Anterior cingulate cortex (tissue), 58 donors: ENCODE results near the gene RIN2.
A peak's percentile ranks its signal among the peaks of the same experiment; 100 is the strongest.

Source experiments
- DNase-seq, 58 donors: peaks; one replicate each; lab custom pipeline; 2025; lab: John Stamatoyannopoulos, UW

The RIN2 gene

GRCh38 chr20:19760371-19760721, 2.3 kb downstream of the RIN2 start:
- no peak for DNase-seq

- DNase-seq, result no peak
Measured at GRCh38 chr20:19761326-19761725, 3.3 kb downstream of the RIN2 start.

- no peak for DNase-seq
Measured at GRCh38 chr20:19761841-19762240, 3.8 kb downstream of the RIN2 start.

GRCh38 chr20:19764207-19764606, 6.1 kb downstream of the RIN2 start:
- DNase-seq, result no peak

- no peak for DNase-seq
Measured at GRCh38 chr20:19765266-19765665, 7.2 kb downstream of the RIN2 start.

GRCh38 chr20:19765913-19766312, 7.9 kb downstream of the RIN2 start:
- no peak for DNase-seq

GRCh38 chr20:19767070-19767469, 9.0 kb downstream of the RIN2 start:
- DNase-seq, result no peak

GRCh38 chr20:19768325-19768842, 10.3 kb downstream of the RIN2 start:
- DNase-seq, result no peak

- no peak for DNase-seq
Measured at GRCh38 chr20:19769507-19769906, 11.4 kb downstream of the RIN2 start.

- DNase-seq, result no peak
Measured at GRCh38 chr20:19770375-19770774, 12.3 kb downstream of the RIN2 start.

GRCh38 chr20:19771031-19771430, 13.0 kb downstream of the RIN2 start:
- DNase-seq, result no peak

- DNase-seq, result no peak
Measured at GRCh38 chr20:19773471-19773870, 15.4 kb downstream of the RIN2 start.

GRCh38 chr20:19774135-19774933, 16.3 kb downstream of the RIN2 start:
- peak in 17 of 58 donors; percentile 14 to 78 (median 36) for DNase-seq

GRCh38 chr20:19775353-19776253, 17.5 kb downstream of the RIN2 start:
- DNase-seq, result no peak

GRCh38 chr20:19777315-19777714, 19.3 kb downstream of the RIN2 start:
- DNase-seq, result no peak

GRCh38 chr20:19777981-19778380, 19.9 kb downstream of the RIN2 start:
- DNase-seq, result no peak

- DNase-seq, result no peak
Measured at GRCh38 chr20:19778404-19778803, 20.3 kb downstream of the RIN2 start.

GRCh38 chr20:19779634-19780033, 21.6 kb downstream of the RIN2 start:
- DNase-seq, result no peak

GRCh38 chr20:19780261-19780660, 22.2 kb downstream of the RIN2 start:
- no peak for DNase-seq

- DNase-seq, result no peak
Measured at GRCh38 chr20:19781235-19781634, 23.2 kb downstream of the RIN2 start.

- DNase-seq, result no peak
Measured at GRCh38 chr20:19782669-19783068, 24.6 kb downstream of the RIN2 start.
